SK-N-SH (cell line): Measurements from ENCODE around the gene CKAP4.

Source experiments
- EP300 ChIP-seq, 2 experiments: IDR thresholded peaks; 2 replicates each; pipeline versions ENCODE4 v1.4.0 to v1.6.1; 2012; ENCODE audit warnings: borderline replicate concordance in 1 of 2, low read depth in 1 of 2, low read length in 1 of 2
- EZH2phosphoT487 ChIP-seq: fragments of 200-600 bp; sonication (generic); IDR thresholded peaks from 2 replicates; pipeline ENCODE4 v1.6.1; 2017; ENCODE audit warnings: low read depth, mixed run types, mild to moderate bottlenecking, antibody characterized with exemption, moderate library complexity, borderline replicate concordance
- GATA2 ChIP-seq: sonication (generic); formaldehyde crosslinking; IDR thresholded peaks from 2 replicates; pipeline ENCODE4 v1.5.0; 2020; ENCODE audit warnings: mild to moderate bottlenecking, missing genetic modification reagents
- NRF1 ChIP-seq: IDR thresholded peaks from 2 replicates; pipeline ENCODE4 v1.6.1; 2012; ENCODE audit warnings: low read depth, mild to moderate bottlenecking, low read length
- POLR2AphosphoS5 ChIP-seq: IDR thresholded peaks from 2 replicates; pipeline ENCODE4 v1.6.1; 2012; ENCODE audit warnings: low read depth, low read length
- RCOR1 ChIP-seq: fragments of 150-350 bp; IDR thresholded peaks from 2 replicates; pipeline ENCODE4 v1.6.1; 2017; ENCODE audit warnings: antibody characterized with exemption, low read length
- TEAD4 ChIP-seq: IDR thresholded peaks from 2 replicates; pipeline ENCODE4 v1.4.0; 2012; ENCODE audit warnings: mild to moderate bottlenecking, borderline replicate concordance; ENCODE audit not compliant: insufficient read depth
- YY1 ChIP-seq: IDR thresholded peaks from 2 replicates; pipeline ENCODE4 v1.4.0; 2012; ENCODE audit warnings: low read depth, mild to moderate bottlenecking
- TF ChIP-seq, protein P1 (sequence below): fragments of 200-600 bp; sonication (generic); IDR thresholded peaks from 2 replicates; pipeline ENCODE4 v1.6.1; 2017; ENCODE audit warnings: antibody characterized with exemption, mild to moderate bottlenecking, moderate library complexity
- TF ChIP-seq, protein P2 (sequence below): IDR thresholded peaks from 2 replicates; pipeline ENCODE4 v1.4.0; 2012; ENCODE audit warnings: low read depth
- TF ChIP-seq, protein P3 (sequence below): fragments of 150-350 bp; IDR thresholded peaks from 2 replicates; pipeline ENCODE4 v1.6.1; 2017; ENCODE audit warnings: antibody characterized with exemption, low read length, low read depth, borderline replicate concordance
- TF ChIP-seq, protein P4 (sequence below): IDR thresholded peaks from 2 replicates; pipeline ENCODE4 v1.4.0; 2012; ENCODE audit warnings: low read depth, borderline replicate concordance

- TF ChIP-seq, protein P1, sequence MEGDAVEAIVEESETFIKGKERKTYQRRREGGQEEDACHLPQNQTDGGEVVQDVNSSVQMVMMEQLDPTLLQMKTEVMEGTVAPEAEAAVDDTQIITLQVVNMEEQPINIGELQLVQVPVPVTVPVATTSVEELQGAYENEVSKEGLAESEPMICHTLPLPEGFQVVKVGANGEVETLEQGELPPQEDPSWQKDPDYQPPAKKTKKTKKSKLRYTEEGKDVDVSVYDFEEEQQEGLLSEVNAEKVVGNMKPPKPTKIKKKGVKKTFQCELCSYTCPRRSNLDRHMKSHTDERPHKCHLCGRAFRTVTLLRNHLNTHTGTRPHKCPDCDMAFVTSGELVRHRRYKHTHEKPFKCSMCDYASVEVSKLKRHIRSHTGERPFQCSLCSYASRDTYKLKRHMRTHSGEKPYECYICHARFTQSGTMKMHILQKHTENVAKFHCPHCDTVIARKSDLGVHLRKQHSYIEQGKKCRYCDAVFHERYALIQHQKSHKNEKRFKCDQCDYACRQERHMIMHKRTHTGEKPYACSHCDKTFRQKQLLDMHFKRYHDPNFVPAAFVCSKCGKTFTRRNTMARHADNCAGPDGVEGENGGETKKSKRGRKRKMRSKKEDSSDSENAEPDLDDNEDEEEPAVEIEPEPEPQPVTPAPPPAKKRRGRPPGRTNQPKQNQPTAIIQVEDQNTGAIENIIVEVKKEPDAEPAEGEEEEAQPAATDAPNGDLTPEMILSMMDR: no peak
- TF ChIP-seq EZH2phosphoT487 (no peak), NRF1 (no peak), POLR2AphosphoS5 (no peak), EP300 (IDR thresholded peaks at IDR 0.05; ENCODE audit: borderline replicate concordance in 1 of 2, low read depth in 1 of 2, low read length in 1 of 2) (no peak), GATA2 (no peak), RCOR1 (no peak), YY1 (no peak), TEAD4 (no peak)
- TF ChIP-seq, protein P2, sequence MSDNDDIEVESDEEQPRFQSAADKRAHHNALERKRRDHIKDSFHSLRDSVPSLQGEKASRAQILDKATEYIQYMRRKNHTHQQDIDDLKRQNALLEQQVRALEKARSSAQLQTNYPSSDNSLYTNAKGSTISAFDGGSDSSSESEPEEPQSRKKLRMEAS: no peak
- TF ChIP-seq, protein P3, sequence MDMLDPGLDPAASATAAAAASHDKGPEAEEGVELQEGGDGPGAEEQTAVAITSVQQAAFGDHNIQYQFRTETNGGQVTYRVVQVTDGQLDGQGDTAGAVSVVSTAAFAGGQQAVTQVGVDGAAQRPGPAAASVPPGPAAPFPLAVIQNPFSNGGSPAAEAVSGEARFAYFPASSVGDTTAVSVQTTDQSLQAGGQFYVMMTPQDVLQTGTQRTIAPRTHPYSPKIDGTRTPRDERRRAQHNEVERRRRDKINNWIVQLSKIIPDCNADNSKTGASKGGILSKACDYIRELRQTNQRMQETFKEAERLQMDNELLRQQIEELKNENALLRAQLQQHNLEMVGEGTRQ: no peak
- TF ChIP-seq, protein P4, sequence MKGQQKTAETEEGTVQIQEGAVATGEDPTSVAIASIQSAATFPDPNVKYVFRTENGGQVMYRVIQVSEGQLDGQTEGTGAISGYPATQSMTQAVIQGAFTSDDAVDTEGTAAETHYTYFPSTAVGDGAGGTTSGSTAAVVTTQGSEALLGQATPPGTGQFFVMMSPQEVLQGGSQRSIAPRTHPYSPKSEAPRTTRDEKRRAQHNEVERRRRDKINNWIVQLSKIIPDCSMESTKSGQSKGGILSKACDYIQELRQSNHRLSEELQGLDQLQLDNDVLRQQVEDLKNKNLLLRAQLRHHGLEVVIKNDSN: no peak
These were observed 41.4 kb upstream of the CKAP4 start for GRCh38 chr12:106289196-106289681.
